ENCODE results near the gene KANTR.

Gene KANTR

GRCh38 chrX:53093748-53094581 lies at the start of gene KANTR:
Gene KANTR, plus strand, starts transcription at chrX:53094142. Its CDS starts 30,131 bp downstream, at chrX:53124273.
- peak; percentile 78 for DNase-seq (ENCODE audit: low read depth)

GRCh38 chrX:53044995-53045394 lies 48.9 kb upstream of the KANTR start:
- no peak for DNase-seq (ENCODE audit: low read depth)

GRCh38 chrX:53047228-53047627 lies 46.7 kb upstream of the KANTR start:
- DNase-seq (ENCODE audit: low read depth) = no peak

GRCh38 chrX:53048169-53049126 lies 45.5 kb upstream of the KANTR start, which contains the start of gene GPR173:
Gene GPR173, plus strand, starts transcription at chrX:53048789. Its CDS starts 27,833 bp downstream, at chrX:53076622.
- peak; percentile 36 for DNase-seq (ENCODE audit: low read depth)

GRCh38 chrX:53049127-53049517 lies 44.8 kb upstream of the KANTR start:
- DNase-seq (ENCODE audit: low read depth) = no peak

GRCh38 chrX:53050841-53051240 lies 43.1 kb upstream of the KANTR start:
- no peak for DNase-seq (ENCODE audit: low read depth)

- no peak for DNase-seq (ENCODE audit: low read depth)
Measured at GRCh38 chrX:53055244-53055849, 38.6 kb upstream of the KANTR start.

GRCh38 chrX:53056292-53056691 lies 37.6 kb upstream of the KANTR start:
- no peak for DNase-seq (ENCODE audit: low read depth)

- DNase-seq (ENCODE audit: low read depth) = no peak
Measured at GRCh38 chrX:53065104-53065503, 28.8 kb upstream of the KANTR start.

GRCh38 chrX:53071064-53071463 lies 22.9 kb upstream of the KANTR start:
- DNase-seq (ENCODE audit: low read depth) = no peak

- DNase-seq (ENCODE audit: low read depth) = no peak
Measured at GRCh38 chrX:53071604-53072417, 22.1 kb upstream of the KANTR start.

GRCh38 chrX:53072418-53073114 lies 21.4 kb upstream of the KANTR start:
- no peak for DNase-seq (ENCODE audit: low read depth)

GRCh38 chrX:53073115-53073586 lies 20.8 kb upstream of the KANTR start:
- no peak for DNase-seq (ENCODE audit: low read depth)

GRCh38 chrX:53075011-53075410 lies 18.9 kb upstream of the KANTR start:
- DNase-seq (ENCODE audit: low read depth) = no peak

- DNase-seq (ENCODE audit: low read depth) = no peak
Measured at GRCh38 chrX:53076671-53077070, 17.3 kb upstream of the KANTR start.

GRCh38 chrX:53077207-53078197 lies 16.4 kb upstream of the KANTR start:
- no peak for DNase-seq (ENCODE audit: low read depth)

GRCh38 chrX:53078943-53079342 lies 15.0 kb upstream of the KANTR start:
- no peak for DNase-seq (ENCODE audit: low read depth)

- no peak for DNase-seq (ENCODE audit: low read depth)
Measured at GRCh38 chrX:53080628-53081580, 13.0 kb upstream of the KANTR start.

All from GM04503 (cell line).